GM12891 (cell line): ENCODE measurements around the gene CDH4.

Source experiments
- PAX5 ChIP-seq: IDR thresholded peaks from 2 replicates; pipeline ENCODE4 v1.6.1; 2011; ENCODE audit warnings: low read length, moderate library complexity, mild to moderate bottlenecking; ENCODE audit not compliant: insufficient read depth, severe bottlenecking
- POLR2A ChIP-seq: IDR thresholded peaks from 2 replicates; pipeline ENCODE4 v1.6.1; 2011; ENCODE audit warnings: low read depth, low read length, control low read depth
- POLR2AphosphoS5 ChIP-seq: IDR thresholded peaks from 2 replicates; pipeline ENCODE4 v1.6.1; 2011; ENCODE audit warnings: low read depth, low read length, control low read depth
- POU2F2 ChIP-seq: IDR thresholded peaks from 2 replicates; pipeline ENCODE4 v1.6.1; 2011; ENCODE audit warnings: low read depth, mild to moderate bottlenecking, control low read depth, low read length, moderate library complexity
- SPI1 ChIP-seq: IDR thresholded peaks from 2 replicates; pipeline ENCODE4 v1.6.1; 2011; ENCODE audit warnings: low read depth, low read length, control low read depth
- TAF1 ChIP-seq: IDR thresholded peaks from 2 replicates; pipeline ENCODE4 v1.6.1; 2011; ENCODE audit warnings: low read depth, low read length, control low read depth

DNA sequence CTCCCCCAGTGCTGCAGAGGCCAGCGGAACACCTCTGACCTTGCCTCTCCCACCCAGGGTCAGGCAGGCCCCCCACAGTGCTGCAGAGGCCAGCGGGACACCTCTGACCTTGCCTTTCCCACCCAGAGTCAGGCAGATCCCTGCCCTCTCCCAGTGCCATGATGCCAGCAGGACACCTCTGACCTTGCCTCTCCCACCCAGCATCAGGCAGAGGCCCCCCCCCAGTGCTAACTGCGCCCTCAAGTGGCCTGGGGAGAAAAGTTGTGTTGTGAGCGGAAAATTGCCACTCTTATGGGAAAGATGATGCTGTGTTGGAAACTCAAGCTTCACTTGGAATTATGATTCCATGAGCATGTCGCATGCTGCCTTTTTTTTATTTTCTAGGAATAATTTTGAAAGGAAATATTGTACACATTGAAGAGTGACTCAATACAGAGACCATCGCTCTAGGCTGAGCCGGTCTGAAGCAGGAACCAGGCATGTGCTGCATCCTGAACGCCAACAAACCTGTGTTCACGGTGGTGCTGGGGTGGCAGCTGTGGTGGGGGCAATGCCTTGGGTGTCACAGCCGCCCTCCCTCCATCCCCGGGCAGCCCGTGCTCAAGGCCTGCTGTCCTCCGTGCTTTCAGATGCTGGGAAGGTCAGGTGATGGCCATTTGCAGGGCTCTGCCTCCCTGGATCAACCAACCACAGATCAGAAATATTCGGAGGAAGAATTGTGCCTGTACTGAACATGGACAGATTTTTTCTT lies 98.6 kb downstream of the CDH4 start:
- no peak for TF ChIP-seq POLR2A
- TF ChIP-seq TAF1: no peak
- TF ChIP-seq POLR2AphosphoS5: no peak
- no peak for TF ChIP-seq SPI1
- no peak for TF ChIP-seq PAX5
- no peak for TF ChIP-seq POU2F2
